GM23338 (cell line): ENCODE measurements around the gene CDC45. TPM values are rescaled to one million over a fixed set of nuclear protein-coding genes. Genes with fewer than 3 reads are reported as not detected.

ENCODE experiments used
- ATAC-seq: fragments of 200-7000 bp; cut with Tn5 transposase; 3 replicates; pipeline ENCODE4 v1.9.1; 2020
- DNase-seq: peaks from one replicate; pipeline ENCODE4 v3.0.0-alpha.2; 2015; ENCODE audit warnings: low spot score
- H2AFZ ChIP-seq: fragments of 200-600 bp; sonication (generic); 2 replicates; pipeline ENCODE4 v1.8.0; 2016; ENCODE audit warnings: antibody characterized with exemption, mild to moderate bottlenecking, moderate library complexity
- H3F3A ChIP-seq: fragments of 200-600 bp; sonication (generic); replicated peaks from 2 replicates; pipeline ENCODE4 v1.8.0; 2017; ENCODE audit warnings: antibody characterized with exemption, mixed run types, low read depth
- H3K27ac ChIP-seq: fragments of 200-600 bp; sonication (generic); 2 replicates; pipeline ENCODE4 v1.6.1; 2016; ENCODE audit warnings: low read depth
- H3K27me3 ChIP-seq: fragments of 200-600 bp; sonication (generic); 2 replicates; pipeline ENCODE4 v1.8.0; 2016; ENCODE audit warnings: mild to moderate bottlenecking, mixed run types, moderate library complexity; ENCODE audit not compliant: insufficient read depth
- H3K36me3 ChIP-seq: fragments of 200-600 bp; sonication (generic); 2 replicates; pipeline ENCODE4 v1.8.0; 2016; ENCODE audit warnings: mild to moderate bottlenecking; ENCODE audit not compliant: insufficient read depth
- H3K4me1 ChIP-seq: fragments of 200-600 bp; sonication (generic); 2 replicates; pipeline ENCODE4 v1.8.0; 2016; ENCODE audit warnings: mild to moderate bottlenecking, moderate library complexity; ENCODE audit not compliant: insufficient read depth
- H3K4me2 ChIP-seq: fragments of 200-600 bp; sonication (generic); 2 replicates; pipeline ENCODE4 v1.7.1; 2017; ENCODE audit warnings: mixed run types
- H3K4me3 ChIP-seq: fragments of 200-600 bp; sonication (generic); 2 replicates; pipeline ENCODE4 v1.6.1; 2016; ENCODE audit warnings: mixed run types
- H3K79me2 ChIP-seq: fragments of 200-600 bp; sonication (generic); replicated peaks from 2 replicates; pipeline ENCODE4 v1.8.0; 2017; ENCODE audit warnings: mild to moderate bottlenecking; ENCODE audit not compliant: insufficient read depth
- H3K9me2 ChIP-seq: fragments of 200-600 bp; sonication (generic); 2 replicates; pipeline ENCODE4 v1.8.0; 2017; ENCODE audit not compliant: insufficient read depth
- H4K20me1 ChIP-seq: fragments of 200-600 bp; sonication (generic); replicated peaks from 2 replicates; pipeline ENCODE4 v1.8.0; 2017; ENCODE audit warnings: mild to moderate bottlenecking; ENCODE audit not compliant: insufficient read depth
- H3K27ac Mint-ChIP-seq: 2 replicates; pipeline ENCODE4 v1.8.0; 2020; ENCODE audit warnings: inconsistent platforms, mild to moderate bottlenecking, moderate library complexity, mixed read lengths
- H3K27me3 Mint-ChIP-seq: 3 replicates; pipeline ENCODE4 v1.8.0; 2022; ENCODE audit warnings: low read depth, mild to moderate bottlenecking, moderate library complexity, mixed read lengths, inconsistent platforms; ENCODE audit not compliant: insufficient read depth, poor library complexity
- H3K36me3 Mint-ChIP-seq: 3 replicates; pipeline ENCODE4 v1.8.0; 2021; ENCODE audit warnings: low read depth, mild to moderate bottlenecking, inconsistent platforms, moderate library complexity, mixed read lengths
- H3K4me1 Mint-ChIP-seq: 3 replicates; pipeline ENCODE4 v1.8.0; 2020; ENCODE audit warnings: mild to moderate bottlenecking, inconsistent platforms, mixed read lengths
- H3K4me3 Mint-ChIP-seq: 3 replicates; pipeline ENCODE4 v1.8.0; 2021; ENCODE audit warnings: moderate library complexity, mild to moderate bottlenecking, inconsistent platforms, mixed read lengths
- H3K9me3 Mint-ChIP-seq: 3 replicates; pipeline ENCODE4 v1.8.0; 2020; ENCODE audit warnings: moderate library complexity, mild to moderate bottlenecking, inconsistent platforms, mixed read lengths
- CREB1 ChIP-seq: fragments of 250-450 bp; sonication (Bioruptor Pico); IDR thresholded peaks from 2 replicates; pipeline ENCODE4 v1.5.0; 2020; ENCODE audit warnings: low read depth, mild to moderate bottlenecking, moderate library complexity
- ETS1 ChIP-seq: IDR thresholded peaks from 2 replicates; pipeline ENCODE4 v1.6.1; 2016; ENCODE audit warnings: antibody characterized with exemption
- EZH2 ChIP-seq: fragments of 200-600 bp; sonication (generic); IDR thresholded peaks from one replicate; pipeline ENCODE4 v1.8.0; 2017; ENCODE audit warnings: antibody characterized with exemption, mild to moderate bottlenecking, low read depth; ENCODE audit not compliant: unreplicated experiment
- EZH2phosphoT487 ChIP-seq: fragments of 200-600 bp; sonication (generic); IDR thresholded peaks from one replicate; pipeline ENCODE4 v1.8.1; 2018; ENCODE audit warnings: antibody characterized with exemption; ENCODE audit not compliant: unreplicated experiment
- JUNB ChIP-seq: IDR thresholded peaks from one replicate; pipeline ENCODE4 v1.6.1; 2016; ENCODE audit warnings: antibody characterized with exemption; ENCODE audit not compliant: unreplicated experiment
- NANOG ChIP-seq: IDR thresholded peaks from 2 replicates; pipeline ENCODE4 v1.6.1; 2016; ENCODE audit warnings: antibody characterized with exemption, borderline replicate concordance
- POLR2AphosphoS5 ChIP-seq: IDR thresholded peaks from 2 replicates; pipeline ENCODE4 v1.6.1; 2016; ENCODE audit warnings: antibody characterized with exemption, low read depth
- STAT1 ChIP-seq: IDR thresholded peaks from one replicate; pipeline ENCODE4 v1.6.1; 2016; ENCODE audit warnings: antibody characterized with exemption; ENCODE audit not compliant: unreplicated experiment
- ZNF114 ChIP-seq: fragments of 250-450 bp; sonication (Bioruptor Pico); IDR thresholded peaks from 2 replicates; pipeline ENCODE4 v1.5.0; 2020; ENCODE audit warnings: mild to moderate bottlenecking, moderate library complexity
- ZNF331 ChIP-seq: fragments of 250-450 bp; sonication (Bioruptor Pico); IDR thresholded peaks from 2 replicates; pipeline ENCODE4 v1.5.0; 2020; ENCODE audit warnings: low read depth, mild to moderate bottlenecking, moderate library complexity
- polyA plus RNA-seq: library from polyadenylated mRNA; unstranded; fragments of >200 nt; fragmentation: Nextera tagmentation; extraction: Ambion mirVana; gene quantifications from 2 replicates; pipeline ENCODE4 v1.2.1, GENCODE V29; 2016
- total RNA-seq: library from RNA; depleted of rRNA; stranded (reverse); fragments of >200 nt; shearing (Covaris generic); gene quantifications from 2 replicates; pipeline ENCODE4 v1.2.3, GENCODE V29; 2014
- TF ChIP-seq, protein P1 (sequence below): IDR thresholded peaks from one replicate; pipeline ENCODE4 v1.6.1; 2018; ENCODE audit warnings: antibody characterized with exemption; ENCODE audit not compliant: unreplicated experiment
- TF ChIP-seq, protein P2 (sequence below), 2 experiments: fragments of 200-600 bp in 1 of 2; sonication (generic) in 1 of 2; conservative IDR thresholded peaks; 2 replicates each; pipeline versions ENCODE4 v1.5.1 to v1.6.1; 2016 to 2017; ENCODE audit warnings: antibody characterized with exemption in 2 of 2, low read depth in 2 of 2, mild to moderate bottlenecking in 2 of 2, moderate library complexity in 1 of 2
- TF ChIP-seq, protein P3 (sequence below): fragments of 250-450 bp; sonication (Bioruptor Pico); IDR thresholded peaks from 2 replicates; pipeline ENCODE4 v1.5.0; 2020; ENCODE audit warnings: mild to moderate bottlenecking, moderate library complexity

The CDC45 gene
- total and polyA plus RNA-seq, 2 experiments from 2014 or later = 29.0 to 30.3 TPM

DNA sequence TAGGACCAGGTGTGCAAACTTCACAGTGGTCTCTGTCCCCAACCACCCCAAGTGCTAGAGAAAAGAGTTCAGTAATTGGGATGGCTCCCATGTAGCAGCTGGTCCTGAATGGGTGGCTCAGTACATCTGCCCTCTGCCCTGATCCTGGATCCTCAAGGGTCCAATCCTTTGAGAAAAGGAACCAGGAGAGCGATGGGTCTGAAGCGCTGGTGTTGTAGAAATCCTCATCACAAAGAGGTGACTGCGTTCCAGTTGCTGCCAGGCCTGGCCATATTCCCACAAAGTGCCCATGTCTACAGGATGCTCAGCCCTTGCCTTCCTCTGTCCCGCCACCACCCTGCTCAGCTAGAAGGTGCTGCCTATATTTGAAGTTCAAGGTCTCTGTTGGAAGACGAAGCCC lies 26.0 kb upstream of the CDC45 start:
- Histone ChIP-seq H3K4me2 (no peak overlapping the region), H2AFZ (no peak overlapping the region), H3K36me3 (peaks cover 38% of the 10 kb centered on the region), H3K27me3 (no peaks in the 10 kb centered on the region), H3K4me3 (no peak overlapping the region), H3K9me2 (no peaks in the 10 kb centered on the region), H3K79me2 (no peaks in the 10 kb centered on the region; the same call in 1 of the 2 replicates), H3F3A (peaks cover 11% of the 10 kb centered on the region; the same call in 1 of the 2 replicates), H4K20me1 (peaks cover 19% of the 10 kb centered on the region), H3K4me1 (peaks cover 2% of the 10 kb centered on the region; the same call in 1 of the 2 replicates), H3K27ac (no peak overlapping the region)
- H3K36me3 Mint-ChIP-seq = peaks cover 76% of the 10 kb centered on the region
- H3K27ac Mint-ChIP-seq = no peak overlapping the region
- no peaks in the 10 kb centered on the region for H3K9me3 Mint-ChIP-seq
- ATAC-seq (no peak), DNase-seq (no peak)
- peaks cover 2% of the 10 kb centered on the region for H3K27me3 Mint-ChIP-seq
- TF ChIP-seq STAT1 (no peak), ZNF114 (CRISPR knock-in tag) (no peak), POLR2AphosphoS5 (no peak), ZNF331 (CRISPR knock-in tag) (no peak), EZH2phosphoT487 (no peak), EZH2 (no peak), ETS1 (no peak), NANOG (no peak), JUNB (no peak), CREB1 (no peak)
- TF ChIP-seq, protein P1, sequence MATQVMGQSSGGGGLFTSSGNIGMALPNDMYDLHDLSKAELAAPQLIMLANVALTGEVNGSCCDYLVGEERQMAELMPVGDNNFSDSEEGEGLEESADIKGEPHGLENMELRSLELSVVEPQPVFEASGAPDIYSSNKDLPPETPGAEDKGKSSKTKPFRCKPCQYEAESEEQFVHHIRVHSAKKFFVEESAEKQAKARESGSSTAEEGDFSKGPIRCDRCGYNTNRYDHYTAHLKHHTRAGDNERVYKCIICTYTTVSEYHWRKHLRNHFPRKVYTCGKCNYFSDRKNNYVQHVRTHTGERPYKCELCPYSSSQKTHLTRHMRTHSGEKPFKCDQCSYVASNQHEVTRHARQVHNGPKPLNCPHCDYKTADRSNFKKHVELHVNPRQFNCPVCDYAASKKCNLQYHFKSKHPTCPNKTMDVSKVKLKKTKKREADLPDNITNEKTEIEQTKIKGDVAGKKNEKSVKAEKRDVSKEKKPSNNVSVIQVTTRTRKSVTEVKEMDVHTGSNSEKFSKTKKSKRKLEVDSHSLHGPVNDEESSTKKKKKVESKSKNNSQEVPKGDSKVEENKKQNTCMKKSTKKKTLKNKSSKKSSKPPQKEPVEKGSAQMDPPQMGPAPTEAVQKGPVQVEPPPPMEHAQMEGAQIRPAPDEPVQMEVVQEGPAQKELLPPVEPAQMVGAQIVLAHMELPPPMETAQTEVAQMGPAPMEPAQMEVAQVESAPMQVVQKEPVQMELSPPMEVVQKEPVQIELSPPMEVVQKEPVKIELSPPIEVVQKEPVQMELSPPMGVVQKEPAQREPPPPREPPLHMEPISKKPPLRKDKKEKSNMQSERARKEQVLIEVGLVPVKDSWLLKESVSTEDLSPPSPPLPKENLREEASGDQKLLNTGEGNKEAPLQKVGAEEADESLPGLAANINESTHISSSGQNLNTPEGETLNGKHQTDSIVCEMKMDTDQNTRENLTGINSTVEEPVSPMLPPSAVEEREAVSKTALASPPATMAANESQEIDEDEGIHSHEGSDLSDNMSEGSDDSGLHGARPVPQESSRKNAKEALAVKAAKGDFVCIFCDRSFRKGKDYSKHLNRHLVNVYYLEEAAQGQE = no peak
- TF ChIP-seq, protein P2, sequence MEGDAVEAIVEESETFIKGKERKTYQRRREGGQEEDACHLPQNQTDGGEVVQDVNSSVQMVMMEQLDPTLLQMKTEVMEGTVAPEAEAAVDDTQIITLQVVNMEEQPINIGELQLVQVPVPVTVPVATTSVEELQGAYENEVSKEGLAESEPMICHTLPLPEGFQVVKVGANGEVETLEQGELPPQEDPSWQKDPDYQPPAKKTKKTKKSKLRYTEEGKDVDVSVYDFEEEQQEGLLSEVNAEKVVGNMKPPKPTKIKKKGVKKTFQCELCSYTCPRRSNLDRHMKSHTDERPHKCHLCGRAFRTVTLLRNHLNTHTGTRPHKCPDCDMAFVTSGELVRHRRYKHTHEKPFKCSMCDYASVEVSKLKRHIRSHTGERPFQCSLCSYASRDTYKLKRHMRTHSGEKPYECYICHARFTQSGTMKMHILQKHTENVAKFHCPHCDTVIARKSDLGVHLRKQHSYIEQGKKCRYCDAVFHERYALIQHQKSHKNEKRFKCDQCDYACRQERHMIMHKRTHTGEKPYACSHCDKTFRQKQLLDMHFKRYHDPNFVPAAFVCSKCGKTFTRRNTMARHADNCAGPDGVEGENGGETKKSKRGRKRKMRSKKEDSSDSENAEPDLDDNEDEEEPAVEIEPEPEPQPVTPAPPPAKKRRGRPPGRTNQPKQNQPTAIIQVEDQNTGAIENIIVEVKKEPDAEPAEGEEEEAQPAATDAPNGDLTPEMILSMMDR (conservative IDR thresholded peaks at IDR 0.05; ENCODE audit: low read depth in 2 of 2) = no peak
- TF ChIP-seq, protein P3, sequence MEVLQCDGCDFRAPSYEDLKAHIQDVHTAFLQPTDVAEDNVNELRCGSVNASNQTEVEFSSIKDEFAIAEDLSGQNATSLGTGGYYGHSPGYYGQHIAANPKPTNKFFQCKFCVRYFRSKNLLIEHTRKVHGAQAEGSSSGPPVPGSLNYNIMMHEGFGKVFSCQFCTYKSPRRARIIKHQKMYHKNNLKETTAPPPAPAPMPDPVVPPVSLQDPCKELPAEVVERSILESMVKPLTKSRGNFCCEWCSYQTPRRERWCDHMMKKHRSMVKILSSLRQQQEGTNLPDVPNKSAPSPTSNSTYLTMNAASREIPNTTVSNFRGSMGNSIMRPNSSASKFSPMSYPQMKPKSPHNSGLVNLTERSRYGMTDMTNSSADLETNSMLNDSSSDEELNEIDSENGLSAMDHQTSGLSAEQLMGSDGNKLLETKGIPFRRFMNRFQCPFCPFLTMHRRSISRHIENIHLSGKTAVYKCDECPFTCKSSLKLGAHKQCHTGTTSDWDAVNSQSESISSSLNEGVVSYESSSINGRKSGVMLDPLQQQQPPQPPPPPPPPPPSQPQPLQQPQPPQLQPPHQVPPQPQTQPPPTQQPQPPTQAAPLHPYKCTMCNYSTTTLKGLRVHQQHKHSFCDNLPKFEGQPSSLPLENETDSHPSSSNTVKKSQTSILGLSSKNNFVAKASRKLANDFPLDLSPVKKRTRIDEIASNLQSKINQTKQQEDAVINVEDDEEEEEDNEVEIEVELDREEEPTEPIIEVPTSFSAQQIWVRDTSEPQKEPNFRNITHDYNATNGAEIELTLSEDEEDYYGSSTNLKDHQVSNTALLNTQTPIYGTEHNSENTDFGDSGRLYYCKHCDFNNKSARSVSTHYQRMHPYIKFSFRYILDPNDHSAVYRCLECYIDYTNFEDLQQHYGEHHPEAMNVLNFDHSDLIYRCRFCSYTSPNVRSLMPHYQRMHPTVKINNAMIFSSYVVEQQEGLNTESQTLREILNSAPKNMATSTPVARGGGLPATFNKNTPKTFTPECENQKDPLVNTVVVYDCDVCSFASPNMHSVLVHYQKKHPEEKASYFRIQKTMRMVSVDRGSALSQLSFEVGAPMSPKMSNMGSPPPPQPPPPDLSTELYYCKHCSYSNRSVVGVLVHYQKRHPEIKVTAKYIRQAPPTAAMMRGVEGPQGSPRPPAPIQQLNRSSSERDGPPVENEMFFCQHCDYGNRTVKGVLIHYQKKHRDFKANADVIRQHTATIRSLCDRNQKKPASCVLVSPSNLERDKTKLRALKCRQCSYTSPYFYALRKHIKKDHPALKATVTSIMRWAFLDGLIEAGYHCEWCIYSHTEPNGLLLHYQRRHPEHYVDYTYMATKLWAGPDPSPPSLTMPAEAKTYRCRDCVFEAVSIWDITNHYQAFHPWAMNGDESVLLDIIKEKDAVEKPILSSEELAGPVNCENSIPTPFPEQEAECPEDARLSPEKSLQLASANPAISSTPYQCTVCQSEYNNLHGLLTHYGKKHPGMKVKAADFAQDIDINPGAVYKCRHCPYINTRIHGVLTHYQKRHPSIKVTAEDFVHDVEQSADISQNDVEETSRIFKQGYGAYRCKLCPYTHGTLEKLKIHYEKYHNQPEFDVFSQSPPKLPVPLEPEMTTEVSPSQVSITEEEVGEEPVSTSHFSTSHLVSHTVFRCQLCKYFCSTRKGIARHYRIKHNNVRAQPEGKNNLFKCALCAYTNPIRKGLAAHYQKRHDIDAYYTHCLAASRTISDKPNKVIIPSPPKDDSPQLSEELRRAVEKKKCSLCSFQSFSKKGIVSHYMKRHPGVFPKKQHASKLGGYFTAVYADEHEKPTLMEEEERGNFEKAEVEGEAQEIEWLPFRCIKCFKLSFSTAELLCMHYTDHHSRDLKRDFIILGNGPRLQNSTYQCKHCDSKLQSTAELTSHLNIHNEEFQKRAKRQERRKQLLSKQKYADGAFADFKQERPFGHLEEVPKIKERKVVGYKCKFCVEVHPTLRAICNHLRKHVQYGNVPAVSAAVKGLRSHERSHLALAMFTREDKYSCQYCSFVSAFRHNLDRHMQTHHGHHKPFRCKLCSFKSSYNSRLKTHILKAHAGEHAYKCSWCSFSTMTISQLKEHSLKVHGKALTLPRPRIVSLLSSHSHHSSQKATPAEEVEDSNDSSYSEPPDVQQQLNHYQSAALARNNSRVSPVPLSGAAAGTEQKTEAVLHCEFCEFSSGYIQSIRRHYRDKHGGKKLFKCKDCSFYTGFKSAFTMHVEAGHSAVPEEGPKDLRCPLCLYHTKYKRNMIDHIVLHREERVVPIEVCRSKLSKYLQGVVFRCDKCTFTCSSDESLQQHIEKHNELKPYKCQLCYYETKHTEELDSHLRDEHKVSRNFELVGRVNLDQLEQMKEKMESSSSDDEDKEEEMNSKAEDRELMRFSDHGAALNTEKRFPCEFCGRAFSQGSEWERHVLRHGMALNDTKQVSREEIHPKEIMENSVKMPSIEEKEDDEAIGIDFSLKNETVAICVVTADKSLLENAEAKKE = no peak
- H3K4me1 Mint-ChIP-seq = peaks cover 8% of the 10 kb centered on the region
- no peak overlapping the region for H3K4me3 Mint-ChIP-seq
